ENCODE measurements around the gene CNIH3. TPM values are rescaled to one million over a fixed set of nuclear protein-coding genes. Genes with fewer than 3 reads are reported as not detected.

The CNIH3 gene
- total RNA-seq, 3 donors from 2014 or later = 3.8 to 5.2 (median 4.4) TPM

DNA sequence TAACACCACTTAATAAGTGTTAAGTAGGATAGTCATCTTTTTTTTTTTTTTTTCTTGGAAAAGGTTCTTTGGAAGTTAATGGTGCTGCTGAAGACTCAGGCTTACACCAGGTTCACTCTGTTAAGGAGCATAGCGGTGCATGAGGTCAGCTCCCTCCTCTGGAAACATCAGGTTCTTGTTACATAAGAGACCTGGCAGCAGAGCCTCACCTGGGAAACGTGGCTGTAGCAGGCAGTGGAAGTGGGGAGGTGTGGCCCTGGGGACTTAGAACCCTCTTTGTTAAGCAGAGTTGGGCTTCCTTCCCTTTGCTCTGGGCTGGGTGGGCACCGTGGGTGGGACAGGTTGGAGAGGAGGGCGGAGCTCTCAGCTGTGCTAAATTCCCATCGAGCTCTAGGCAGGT, 104.1 kb downstream of the CNIH3 start:
- DNase-seq (ENCODE audit: low spot score in 2 of 2) = no peak
- H3K27ac ChIP-seq = no peak overlapping the region
- H3K4me3 ChIP-seq = no peak overlapping the region
- no peaks in the 10 kb centered on the region for H3K4me1 ChIP-seq
- intact Hi-C loops (cut with DNase I; ENCODE audit: low total_unique reads) = no loop called here
- no peaks in the 10 kb centered on the region for H3K9me3 ChIP-seq
- H3K27me3 ChIP-seq = no peaks in the 10 kb centered on the region
- no peaks in the 10 kb centered on the region for H3K36me3 ChIP-seq
- no peak for TF ChIP-seq POLR2A (IDR thresholded peaks at IDR 0.05)
- TF ChIP-seq CTCF (IDR thresholded peaks at IDR 0.05) = no peak
- no peak for TF ChIP-seq POLR2AphosphoS5 (IDR thresholded peaks at IDR 0.05)

DNA sequence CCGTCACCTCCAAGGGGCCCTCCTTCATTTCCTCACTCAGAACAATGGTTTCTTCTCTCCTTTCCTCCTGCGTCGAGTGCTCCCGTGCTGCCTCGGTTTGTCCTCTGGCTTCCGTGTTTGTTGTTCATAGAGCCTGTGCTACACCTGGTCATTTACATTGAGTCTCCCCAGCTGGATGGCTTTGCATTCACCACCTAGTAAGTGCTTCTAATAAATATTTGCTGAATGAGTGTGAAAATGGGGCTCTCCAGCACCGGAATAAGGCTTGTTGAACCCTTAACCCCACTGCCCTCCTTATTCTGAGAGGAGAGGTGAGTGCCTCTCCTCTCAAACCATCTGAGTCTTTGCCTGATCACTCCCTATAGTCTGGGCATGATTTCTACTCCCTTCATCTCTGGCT, 104.9 kb downstream of the CNIH3 start:
- intact Hi-C loops (cut with DNase I; ENCODE audit: low total_unique reads) = no loop called here
- H3K4me1 ChIP-seq = no peaks in the 10 kb centered on the region
- no peak for DNase-seq (ENCODE audit: low spot score in 2 of 2)

GRCh38 chr1:224722838-224723237, 106.7 kb downstream of the CNIH3 start:
- H3K4me3 ChIP-seq = no peak overlapping the region
- H3K27me3 ChIP-seq = no peaks in the 10 kb centered on the region
- no peaks in the 10 kb centered on the region for H3K36me3 ChIP-seq
- intact Hi-C loops (cut with DNase I; ENCODE audit: low total_unique reads) = no loop called here
- no peak overlapping the region for H3K27ac ChIP-seq
- H3K4me1 ChIP-seq = peaks cover 0 to 4% of the 10 kb centered on the region in 2 donors
- no peak for TF ChIP-seq CTCF (IDR thresholded peaks at IDR 0.05)
- TF ChIP-seq POLR2A (IDR thresholded peaks at IDR 0.05) = no peak
- TF ChIP-seq POLR2AphosphoS5 (IDR thresholded peaks at IDR 0.05) = no peak
- H3K9me3 ChIP-seq = no peaks in the 10 kb centered on the region
- DNase-seq (ENCODE audit: low spot score in 2 of 2) = no peak

More for the DNA sequence above, 104.9 kb downstream of the CNIH3 start:
- H3K9me3 ChIP-seq = no peaks in the 10 kb centered on the region
- TF ChIP-seq CTCF (IDR thresholded peaks at IDR 0.05) = no peak
- no peak for TF ChIP-seq POLR2A (IDR thresholded peaks at IDR 0.05)
- no peak for TF ChIP-seq POLR2AphosphoS5 (IDR thresholded peaks at IDR 0.05)
- H3K27ac ChIP-seq = no peak overlapping the region
- no peaks in the 10 kb centered on the region for H3K36me3 ChIP-seq
- H3K27me3 ChIP-seq = no peaks in the 10 kb centered on the region
- no peak overlapping the region for H3K4me3 ChIP-seq

DNA sequence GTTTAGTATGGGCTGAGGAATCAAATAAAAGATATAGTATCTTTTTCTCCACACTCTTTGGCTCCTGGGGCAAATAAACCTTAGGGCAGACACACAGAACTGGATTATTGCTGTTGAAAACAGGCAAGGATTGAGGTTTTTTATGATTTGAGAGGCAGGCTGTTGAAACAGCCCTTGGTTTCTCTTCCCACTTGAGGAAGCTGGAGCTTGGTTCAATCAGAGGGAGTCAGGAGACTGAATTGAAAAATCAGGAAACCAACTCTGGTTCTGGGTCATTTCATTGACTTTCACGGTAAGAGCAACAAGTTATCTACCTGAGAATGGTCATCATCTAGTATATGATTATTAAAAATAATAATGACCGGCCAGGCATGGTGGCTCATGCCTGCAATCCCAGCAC, 108.4 kb downstream of the CNIH3 start:
- DNase-seq (ENCODE audit: low spot score in 2 of 2) = no peak
- Histone ChIP-seq H3K36me3 (no peaks in the 10 kb centered on the region), H3K4me3 (no peak overlapping the region), H3K27ac (no peak overlapping the region), H3K4me1 (peaks cover 0 to 4% of the 10 kb centered on the region in 2 donors), H3K27me3 (no peaks in the 10 kb centered on the region), H3K9me3 (no peaks in the 10 kb centered on the region)
- intact Hi-C loops (cut with DNase I; ENCODE audit: low total_unique reads) = no loop called here
- TF ChIP-seq POLR2AphosphoS5 (IDR thresholded peaks at IDR 0.05) (no peak), POLR2A (IDR thresholded peaks at IDR 0.05) (no peak), CTCF (IDR thresholded peaks at IDR 0.05) (no peak)

DNA sequence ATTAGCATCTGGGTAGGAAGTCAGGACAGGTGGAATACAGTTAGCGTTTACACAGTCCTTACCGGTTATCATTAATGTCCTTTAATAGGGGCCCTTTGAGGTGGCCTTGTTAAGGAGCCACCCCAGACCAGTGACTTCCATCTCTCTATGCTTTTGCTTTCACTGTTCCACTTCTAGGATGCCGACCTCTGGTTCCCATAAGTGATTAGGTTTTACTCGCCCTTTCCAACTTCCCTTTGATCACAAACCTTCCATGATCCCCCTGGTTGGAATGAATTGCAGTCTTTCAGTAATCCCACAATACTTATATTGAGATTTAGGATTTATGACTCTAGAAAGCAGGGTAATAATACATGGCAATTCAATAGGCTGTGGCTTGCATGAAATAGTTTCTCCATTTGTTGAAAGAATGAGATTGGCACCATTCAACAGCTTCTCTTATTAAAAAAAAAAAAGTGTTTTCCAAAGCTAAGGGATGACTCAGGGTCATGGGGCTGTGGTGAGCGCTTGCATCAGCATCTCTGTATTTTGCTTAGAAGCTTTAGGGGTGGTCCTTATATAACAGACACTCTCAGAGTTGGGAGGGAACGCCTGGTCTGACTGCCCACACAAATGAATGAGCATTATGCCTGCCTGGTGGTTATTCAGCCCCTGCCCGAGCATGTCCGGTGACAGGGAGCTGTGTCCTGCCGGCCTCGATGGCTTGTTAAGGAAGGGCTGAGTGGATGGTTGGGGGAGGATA, 110.5 kb downstream of the CNIH3 start:
- TF ChIP-seq POLR2A (IDR thresholded peaks at IDR 0.05) = no peak
- TF ChIP-seq CTCF (IDR thresholded peaks at IDR 0.05) = no peak
- TF ChIP-seq POLR2AphosphoS5 (IDR thresholded peaks at IDR 0.05) = peak in 1 of 3 donors; percentile 9
- H3K36me3 ChIP-seq = no peaks in the 10 kb centered on the region
- peak in 1 of 2 donors; percentile 46 for DNase-seq (ENCODE audit: low spot score in 2 of 2)
- peaks cover 0 to 4% of the 10 kb centered on the region in 2 donors for H3K4me1 ChIP-seq
- intact Hi-C loops (cut with DNase I; ENCODE audit: low total_unique reads) = no loop called here
- no peaks in the 10 kb centered on the region for H3K9me3 ChIP-seq
- peak overlapping the region; percentile 61 to 75 for H3K27ac ChIP-seq
- H3K4me3 ChIP-seq = no peak overlapping the region
- no peaks in the 10 kb centered on the region for H3K27me3 ChIP-seq

All from breast epithelium (tissue), 4 donors.